ENCODE results near the gene CD300LB.

Gene CD300LB

GRCh38 chr17:74549343-74549742 is 18.1 kb upstream of the CD300LB start:
- DNase-seq (ENCODE audit: low spot score), result no peak

GRCh38 chr17:74547736-74548135 is 16.5 kb upstream of the CD300LB start:
- DNase-seq (ENCODE audit: low spot score), result no peak

- DNase-seq (ENCODE audit: low spot score), result no peak
These were observed 16.0 kb upstream of the CD300LB start for GRCh38 chr17:74547264-74547663.

- DNase-seq (ENCODE audit: low spot score), result no peak
These were observed 15.3 kb upstream of the CD300LB start for GRCh38 chr17:74546586-74546985.

- no peak for DNase-seq (ENCODE audit: low spot score)
These were observed 14.6 kb upstream of the CD300LB start, which contains the start of gene CD300C for GRCh38 chr17:74545843-74546230. Gene CD300C, minus strand, starts transcription at chr17:74546115. Its CDS starts 333 bp downstream, at chr17:74545782.

GRCh38 chr17:74544991-74545842 is 13.9 kb upstream of the CD300LB start:
- no peak for DNase-seq (ENCODE audit: low spot score)

GRCh38 chr17:74543891-74544760 is 12.9 kb upstream of the CD300LB start:
- no peak for DNase-seq (ENCODE audit: low spot score)

GRCh38 chr17:74543406-74543805 is 12.1 kb upstream of the CD300LB start:
- no peak for DNase-seq (ENCODE audit: low spot score)

- no peak for DNase-seq (ENCODE audit: low spot score)
These were observed 11.6 kb upstream of the CD300LB start for GRCh38 chr17:74542727-74543383.

- no peak for DNase-seq (ENCODE audit: low spot score)
These were observed 10.9 kb upstream of the CD300LB start for GRCh38 chr17:74542166-74542565.

- no peak for DNase-seq (ENCODE audit: low spot score)
These were observed 10.2 kb upstream of the CD300LB start for GRCh38 chr17:74541176-74542111.

- DNase-seq (ENCODE audit: low spot score), result no peak
These were observed 8.1 kb upstream of the CD300LB start for GRCh38 chr17:74539281-74539820.

GRCh38 chr17:74536890-74537289 is 5.6 kb upstream of the CD300LB start:
- DNase-seq (ENCODE audit: low spot score), result no peak

- peak; percentile 82 for DNase-seq (ENCODE audit: low spot score)
These were observed 840 bp upstream of the CD300LB start for GRCh38 chr17:74532115-74532514.

GRCh38 chr17:74530831-74531150 is 484 bp downstream of the CD300LB start:
- no peak for DNase-seq (ENCODE audit: low spot score)

- no peak for DNase-seq (ENCODE audit: low spot score)
These were observed 2.0 kb downstream of the CD300LB start for GRCh38 chr17:74529243-74529642.

- DNase-seq (ENCODE audit: low spot score), result peak; percentile 36
These were observed 2.6 kb downstream of the CD300LB start for GRCh38 chr17:74528491-74529199.

GRCh38 chr17:74527756-74528155 is 3.5 kb downstream of the CD300LB start:
- DNase-seq (ENCODE audit: low spot score), result no peak

- DNase-seq (ENCODE audit: low spot score), result no peak
These were observed 4.2 kb downstream of the CD300LB start for GRCh38 chr17:74527081-74527480.

GRCh38 chr17:74526681-74527080 is 4.6 kb downstream of the CD300LB start:
- no peak for DNase-seq (ENCODE audit: low spot score)
